ENCODE measurements around the gene CD59. TPM values are rescaled to one million over a fixed set of nuclear protein-coding genes. Genes with fewer than 3 reads are reported as not detected.
A peak's percentile ranks its signal among the peaks of the same experiment; 100 is the strongest.
"Not testable (repeated sequence)": the region's sequence is repeated elsewhere in the genome, so short reads cannot be mapped to it uniquely, and the experiment has no call there.

The CD59 gene
- total and polyA plus RNA-seq, 10 donors, result 21.6 to 281 (median 171) TPM

DNA sequence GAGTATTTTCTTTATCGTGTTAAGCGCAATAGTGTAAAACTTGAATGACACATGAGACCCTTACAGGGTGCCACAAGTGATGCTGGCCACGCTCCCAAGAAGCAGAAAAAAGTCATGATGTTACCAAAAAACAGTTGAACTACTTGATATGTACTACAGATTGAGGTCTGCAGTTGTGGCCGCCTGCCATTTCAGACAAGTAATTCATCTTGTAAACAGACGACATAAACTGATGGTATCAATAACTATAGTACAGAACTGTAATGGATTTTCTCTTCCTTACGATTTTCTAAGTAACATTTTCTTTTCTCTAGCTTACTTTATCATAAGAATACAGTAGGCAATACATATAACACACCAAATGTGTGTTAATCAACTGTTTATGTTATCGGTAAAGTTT, 5.5 kb downstream of the CD59 start:
- H3K27me3 ChIP-seq (replicated peaks in 1 of 7), result no peaks in the 10 kb centered on the region
- no peaks in the 10 kb centered on the region for H3K9me3 ChIP-seq
- no peak overlapping the region for H3K27ac ChIP-seq
- H3K4me3 ChIP-seq, result no peak overlapping the region
- H3K4me1 ChIP-seq, result peaks cover 16 to 68% (median 39%) of the 10 kb centered on the region in 6 donors
- no peak for DNase-seq
- peaks cover 0 to 16% (median 0%) of the 10 kb centered on the region in 6 donors for H3K36me3 ChIP-seq
- 85 to 91% (median 88%) methylated on average over 7 of the region's 7 CpGs for WGBS, 5 donors
- intact Hi-C loops (cut with DNase I; ENCODE audit: low total_unique reads), result no loop called here
- TF ChIP-seq POLR2A (IDR thresholded peaks at IDR 0.05) (no peak), POLR2AphosphoS5 (IDR thresholded peaks at IDR 0.05) (no peak)
- TF ChIP-seq, protein P1, sequence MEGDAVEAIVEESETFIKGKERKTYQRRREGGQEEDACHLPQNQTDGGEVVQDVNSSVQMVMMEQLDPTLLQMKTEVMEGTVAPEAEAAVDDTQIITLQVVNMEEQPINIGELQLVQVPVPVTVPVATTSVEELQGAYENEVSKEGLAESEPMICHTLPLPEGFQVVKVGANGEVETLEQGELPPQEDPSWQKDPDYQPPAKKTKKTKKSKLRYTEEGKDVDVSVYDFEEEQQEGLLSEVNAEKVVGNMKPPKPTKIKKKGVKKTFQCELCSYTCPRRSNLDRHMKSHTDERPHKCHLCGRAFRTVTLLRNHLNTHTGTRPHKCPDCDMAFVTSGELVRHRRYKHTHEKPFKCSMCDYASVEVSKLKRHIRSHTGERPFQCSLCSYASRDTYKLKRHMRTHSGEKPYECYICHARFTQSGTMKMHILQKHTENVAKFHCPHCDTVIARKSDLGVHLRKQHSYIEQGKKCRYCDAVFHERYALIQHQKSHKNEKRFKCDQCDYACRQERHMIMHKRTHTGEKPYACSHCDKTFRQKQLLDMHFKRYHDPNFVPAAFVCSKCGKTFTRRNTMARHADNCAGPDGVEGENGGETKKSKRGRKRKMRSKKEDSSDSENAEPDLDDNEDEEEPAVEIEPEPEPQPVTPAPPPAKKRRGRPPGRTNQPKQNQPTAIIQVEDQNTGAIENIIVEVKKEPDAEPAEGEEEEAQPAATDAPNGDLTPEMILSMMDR (IDR thresholded peaks at IDR 0.05 in 8 of 11, conservative IDR thresholded peaks at IDR 0.05 in 3 of 11), result no peak

DNA sequence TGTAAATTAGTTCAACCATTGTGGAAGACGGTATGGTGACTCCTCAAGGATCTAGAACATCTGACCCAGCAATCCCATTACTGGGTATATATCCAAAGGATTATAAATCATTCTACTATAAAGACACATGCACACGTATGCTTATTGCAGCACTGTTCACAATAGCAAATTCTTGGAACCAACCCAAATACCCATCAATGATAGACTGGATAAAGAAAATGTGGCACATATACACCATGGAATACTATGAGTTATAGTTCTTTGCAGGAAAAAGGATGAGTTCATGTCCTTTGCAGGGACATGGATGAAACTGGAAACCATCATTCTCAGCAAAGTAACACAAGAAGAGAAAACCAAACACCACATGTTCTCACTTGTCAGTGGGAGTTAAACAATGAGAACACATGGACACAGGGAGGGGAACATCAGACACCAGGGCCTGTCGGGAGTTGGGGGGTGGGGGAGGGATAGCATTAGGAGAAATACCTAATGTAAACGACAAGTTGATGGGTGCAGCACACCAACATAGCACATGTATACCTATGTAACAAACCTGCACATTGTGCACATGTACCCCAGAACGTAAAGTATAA, 7.1 kb downstream of the CD59 start:
- H3K27ac ChIP-seq; H3K4me3 ChIP-seq; DNase-seq; H3K27me3 ChIP-seq (replicated peaks in 1 of 7); intact Hi-C loops (cut with DNase I; ENCODE audit: low total_unique reads); H3K9me3 ChIP-seq: not testable (repeated sequence)
- Histone ChIP-seq H3K36me3 (peaks cover 0 to 16% (median 0%) of the 10 kb centered on the region in 6 donors), H3K4me1 (peaks cover 21 to 71% (median 42%) of the 10 kb centered on the region in 6 donors)
- 84 to 93% (median 88%) methylated on average over 5 of the region's 5 CpGs for WGBS, 5 donors

DNA sequence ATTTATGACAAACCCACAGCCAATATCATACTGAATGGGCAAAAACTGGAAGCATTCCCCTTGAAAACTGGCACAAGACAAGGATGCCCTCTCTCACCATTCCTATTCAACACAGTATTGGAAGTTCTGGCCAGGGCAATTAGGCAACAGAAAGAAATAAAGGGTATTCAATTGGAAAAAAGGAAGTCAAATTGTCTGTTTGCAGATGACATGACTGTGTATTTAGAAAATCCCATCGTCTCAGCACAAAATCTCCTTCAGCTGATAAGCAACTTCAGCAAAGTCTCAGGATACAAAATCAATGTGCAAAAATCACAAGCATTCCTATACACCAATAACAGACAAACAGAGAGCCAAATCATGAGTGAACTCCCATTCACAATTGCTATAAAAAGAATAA, 8.7 kb downstream of the CD59 start:
- WGBS, 5 donors, result 26 to 42% (median 32%) methylated on average over 1 of the region's 1 CpG
- DNase-seq; H3K27ac ChIP-seq; H3K9me3 ChIP-seq; H3K4me3 ChIP-seq; H3K27me3 ChIP-seq (replicated peaks in 1 of 7); intact Hi-C loops (cut with DNase I; ENCODE audit: low total_unique reads): not testable (repeated sequence)
- H3K36me3 ChIP-seq, result peaks cover 0 to 11% (median 0%) of the 10 kb centered on the region in 6 donors
- peaks cover 24 to 71% (median 42%) of the 10 kb centered on the region in 6 donors for H3K4me1 ChIP-seq

DNA sequence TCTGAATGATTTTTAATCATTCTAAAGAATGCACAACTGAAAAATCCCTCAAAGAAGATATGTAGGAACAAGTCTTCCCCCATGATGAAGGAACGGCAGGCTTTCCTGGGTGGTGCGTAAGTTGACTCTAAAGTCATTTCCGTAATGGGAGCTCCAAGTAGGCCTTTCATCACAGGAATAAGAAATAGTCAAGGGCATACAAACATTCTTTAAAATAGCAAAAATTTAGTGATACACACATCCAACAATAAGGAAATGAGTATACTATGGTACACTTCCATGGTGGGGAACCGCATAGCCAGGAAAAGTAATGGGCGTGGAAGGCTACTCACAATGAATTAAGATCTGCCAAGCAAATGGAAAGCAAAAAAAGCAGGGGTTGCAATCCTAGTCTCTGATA, 10.7 kb downstream of the CD59 start:
- intact Hi-C loops (cut with DNase I; ENCODE audit: low total_unique reads), result no loop called here
- TF ChIP-seq, protein P1 (IDR thresholded peaks at IDR 0.05 in 8 of 11, conservative IDR thresholded peaks at IDR 0.05 in 3 of 11), result no peak
- TF ChIP-seq POLR2A (IDR thresholded peaks at IDR 0.05) (no peak), POLR2AphosphoS5 (IDR thresholded peaks at IDR 0.05) (no peak)
- no peaks in the 10 kb centered on the region for H3K9me3 ChIP-seq
- no peak for DNase-seq
- WGBS, 5 donors, result 76 to 94% (median 87%) methylated on average over 5 of the region's 5 CpGs
- H3K27me3 ChIP-seq (replicated peaks in 1 of 7), result no peaks in the 10 kb centered on the region
- no peak overlapping the region for H3K4me3 ChIP-seq
- peak overlapping the region in 5 of 8 donors; percentile 40 to 79 (median 73) for H3K27ac ChIP-seq
- peaks cover 0 to 32% (median 7%) of the 10 kb centered on the region in 6 donors for H3K36me3 ChIP-seq
- peaks cover 13 to 66% (median 36%) of the 10 kb centered on the region in 6 donors for H3K4me1 ChIP-seq

DNA sequence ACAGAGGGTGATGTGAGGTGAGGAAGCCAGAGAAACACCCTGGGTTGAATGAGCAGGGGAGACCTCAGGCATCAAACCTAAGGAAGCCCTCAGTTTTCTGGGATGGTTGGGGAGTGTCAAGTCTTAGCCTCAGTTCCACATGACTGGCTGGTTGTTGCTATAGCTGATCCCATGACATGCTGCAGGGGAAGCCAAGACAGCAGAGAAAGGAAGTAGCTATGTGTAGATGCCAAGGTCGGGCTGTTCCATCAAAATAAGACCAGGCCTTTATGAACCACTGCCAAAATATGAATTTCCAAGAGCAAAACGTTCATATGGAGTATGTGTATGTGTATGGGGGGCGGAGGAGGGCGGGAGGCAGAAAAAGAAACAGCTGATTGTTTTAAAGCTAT, 11.6 kb downstream of the CD59 start:
- H3K36me3 ChIP-seq, result peaks cover 0 to 33% (median 13%) of the 10 kb centered on the region in 6 donors
- DNase-seq, result no peak
- H3K27me3 ChIP-seq (replicated peaks in 1 of 7), result no peaks in the 10 kb centered on the region
- H3K27ac ChIP-seq, result peak overlapping the region; percentile 10 to 79 (median 58)
- WGBS, 5 donors, result 34 to 56% (median 49%) methylated on average over 4 of the region's 4 CpGs
- no peak overlapping the region for H3K4me3 ChIP-seq
- TF ChIP-seq, protein P1 (IDR thresholded peaks at IDR 0.05 in 8 of 11, conservative IDR thresholded peaks at IDR 0.05 in 3 of 11), result no peak
- TF ChIP-seq POLR2A (IDR thresholded peaks at IDR 0.05) (no peak), POLR2AphosphoS5 (IDR thresholded peaks at IDR 0.05) (peak in 1 of 3 donors; percentile 44)
- peaks cover 13 to 57% (median 34%) of the 10 kb centered on the region in 6 donors for H3K4me1 ChIP-seq
- intact Hi-C loops (cut with DNase I; ENCODE audit: low total_unique reads), result no loop called here
- H3K9me3 ChIP-seq, result no peaks in the 10 kb centered on the region
